HEK293 (cell line): ENCODE results near the gene C10orf88.

ENCODE experiments used
- ZBTB7A ChIP-seq: fragments of 450-650 bp; formaldehyde crosslinking; IDR thresholded peaks from 2 replicates; pipeline ENCODE4 v1.5.1; 2016; ENCODE audit warnings: low read depth, missing biosample characterization, missing genetic modification characterization
- ZNF23 ChIP-seq: fragments of 450-650 bp; formaldehyde crosslinking; IDR thresholded peaks from 2 replicates; pipeline ENCODE4 v1.5.1; 2016; ENCODE audit warnings: missing biosample characterization, missing genetic modification characterization, borderline replicate concordance
- ZNF473 ChIP-seq: fragments of 450-650 bp; formaldehyde crosslinking; IDR thresholded peaks from 2 replicates; pipeline ENCODE4 v1.5.1; 2017; ENCODE audit warnings: missing biosample characterization, missing genetic modification characterization
- ZNF600 ChIP-seq: fragments of 450-650 bp; formaldehyde crosslinking; IDR thresholded peaks from 2 replicates; pipeline ENCODE4 v1.5.1; 2016; ENCODE audit warnings: missing biosample characterization, missing genetic modification characterization
- ZNF629 ChIP-seq: fragments of 450-650 bp; formaldehyde crosslinking; IDR thresholded peaks from 2 replicates; pipeline ENCODE4 v1.5.1; 2017; ENCODE audit warnings: missing biosample characterization, missing genetic modification characterization
- ZNF776 ChIP-seq: fragments of 450-650 bp; formaldehyde crosslinking; IDR thresholded peaks from 2 replicates; pipeline ENCODE4 v1.5.0; 2017; ENCODE audit warnings: missing biosample characterization, missing genetic modification characterization, borderline replicate concordance
- TF ChIP-seq, protein P1 (sequence below): fragments of 450-650 bp; formaldehyde crosslinking; IDR thresholded peaks from 2 replicates; pipeline ENCODE4 v1.5.1; 2016; ENCODE audit warnings: missing biosample characterization, missing genetic modification characterization

GRCh38 chr10:122988501-122988900, 34.5 kb upstream of the C10orf88 start:
- TF ChIP-seq, protein P1, sequence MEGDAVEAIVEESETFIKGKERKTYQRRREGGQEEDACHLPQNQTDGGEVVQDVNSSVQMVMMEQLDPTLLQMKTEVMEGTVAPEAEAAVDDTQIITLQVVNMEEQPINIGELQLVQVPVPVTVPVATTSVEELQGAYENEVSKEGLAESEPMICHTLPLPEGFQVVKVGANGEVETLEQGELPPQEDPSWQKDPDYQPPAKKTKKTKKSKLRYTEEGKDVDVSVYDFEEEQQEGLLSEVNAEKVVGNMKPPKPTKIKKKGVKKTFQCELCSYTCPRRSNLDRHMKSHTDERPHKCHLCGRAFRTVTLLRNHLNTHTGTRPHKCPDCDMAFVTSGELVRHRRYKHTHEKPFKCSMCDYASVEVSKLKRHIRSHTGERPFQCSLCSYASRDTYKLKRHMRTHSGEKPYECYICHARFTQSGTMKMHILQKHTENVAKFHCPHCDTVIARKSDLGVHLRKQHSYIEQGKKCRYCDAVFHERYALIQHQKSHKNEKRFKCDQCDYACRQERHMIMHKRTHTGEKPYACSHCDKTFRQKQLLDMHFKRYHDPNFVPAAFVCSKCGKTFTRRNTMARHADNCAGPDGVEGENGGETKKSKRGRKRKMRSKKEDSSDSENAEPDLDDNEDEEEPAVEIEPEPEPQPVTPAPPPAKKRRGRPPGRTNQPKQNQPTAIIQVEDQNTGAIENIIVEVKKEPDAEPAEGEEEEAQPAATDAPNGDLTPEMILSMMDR (tag by site-specific recombination): no peak
- TF ChIP-seq ZNF23: no peak
- no peak for TF ChIP-seq ZNF473 (tag by site-specific recombination)
- no peak for TF ChIP-seq ZBTB7A
- no peak for TF ChIP-seq ZNF629 (tag by site-specific recombination)
- no peak for TF ChIP-seq ZNF776 (tag by site-specific recombination)
- no peak for TF ChIP-seq ZNF600 (tag by site-specific recombination)
